A549 (cell line): Measurements from ENCODE around the gene GRM4.

ENCODE experiments used
- CTCF ChIP-seq: fragments of >200 bp; sonication (Bioruptor Twin); formaldehyde crosslinking; IDR thresholded peaks from 3 replicates; pipeline ENCODE4 v1.5.1; 2016
- EP300 ChIP-seq, 2 experiments: fragments of >200 bp; sonication (Bioruptor Twin); formaldehyde crosslinking; IDR thresholded peaks; 2 replicates in 1 of 2; 3 replicates in 1 of 2; pipeline ENCODE4 v1.6.1; 2016 to 2017
- MAFK ChIP-seq: fragments of 450-650 bp; IDR thresholded peaks from 2 replicates; pipeline ENCODE4 v1.6.1; 2014; ENCODE audit not compliant: partially characterized antibody
- POLR2A ChIP-seq: IDR thresholded peaks from 2 replicates; pipeline ENCODE4 v1.6.1; 2012; ENCODE audit warnings: mild to moderate bottlenecking, low read length
- USF2 ChIP-seq: fragments of 450-650 bp; IDR thresholded peaks from 2 replicates; pipeline ENCODE4 v1.6.1; 2014; ENCODE audit warnings: antibody characterized with exemption

- TF ChIP-seq POLR2A (no peak), CTCF (no peak), USF2 (no peak), MAFK (no peak), EP300 (IDR thresholded peaks at IDR 0.05) (no peak)
Measured at GRCh38 chr6:34032856-34033255, 113.0 kb downstream of the GRM4 start.
